CD4-positive, alpha-beta memory T cell (primary cell): Measurements from ENCODE around the gene LRIT3. TPM values are rescaled to one million over a fixed set of nuclear protein-coding genes. Genes with fewer than 3 reads are reported as not detected.

Experiments used
- CTCF ChIA-PET: fragments of 350-600 bp; sonication (Branson Sonifier 250); formaldehyde crosslinking; loops from one replicate; lab custom pipeline; 2021; ENCODE audit warnings: inconsistent platforms; ENCODE audit not compliant: partially characterized antibody; lab: Charles Lee
- POLR2A ChIA-PET: fragments of 350-600 bp; sonication (Branson Sonifier 250); formaldehyde crosslinking; loops from one replicate; lab custom pipeline; 2021; ENCODE audit not compliant: partially characterized antibody; lab: Charles Lee
- DNase-seq, 5 donors: peaks; one replicate each; pipeline versions ENCODE4 v3.0.0 to v3.0.0-alpha.2; 2020 to 2022; ENCODE audit warnings: mixed read lengths in 1 of 5
- H3K27ac ChIP-seq: one replicate; pipeline ENCODE4 v1.7.0; 2013; ENCODE audit warnings: low read depth, low read length
- H3K27me3 ChIP-seq: 2 replicates; pipeline ENCODE4 v1.7.0; 2013; ENCODE audit warnings: mild to moderate bottlenecking, low read length, moderate library complexity; ENCODE audit not compliant: insufficient read depth
- H3K36me3 ChIP-seq: 2 replicates; pipeline ENCODE4 v1.7.0; 2013; ENCODE audit warnings: mild to moderate bottlenecking, low read length, moderate library complexity; ENCODE audit not compliant: insufficient read depth
- H3K4me1 ChIP-seq: 2 replicates; pipeline ENCODE4 v1.7.0; 2013; ENCODE audit warnings: mild to moderate bottlenecking, low read length, moderate library complexity; ENCODE audit not compliant: insufficient read depth
- H3K4me3 ChIP-seq, 2 donors: one replicate each; pipeline ENCODE4 v1.7.0; 2013; ENCODE audit warnings: low read length in 2 of 2, mild to moderate bottlenecking in 1 of 2
- H3K9me3 ChIP-seq, 2 donors: one replicate each; pipeline ENCODE4 v1.7.0; 2013; ENCODE audit warnings: low read length in 2 of 2, control low read depth in 1 of 2; ENCODE audit not compliant: control insufficient read depth in 1 of 2
- H3K27ac Mint-ChIP-seq, 7 donors: one replicate each; pipeline ENCODE4 v1.8.0; 2020 to 2021; ENCODE audit warnings: mixed read lengths in 7 of 7, mild to moderate bottlenecking in 6 of 7, inconsistent platforms in 3 of 7, moderate library complexity in 3 of 7
- H3K27me3 Mint-ChIP-seq, 2 donors: one replicate each; pipeline ENCODE4 v1.8.0; 2020 to 2021; ENCODE audit warnings: mixed read lengths in 2 of 2
- H3K36me3 Mint-ChIP-seq, 2 donors: one replicate each; pipeline ENCODE4 v1.8.0; 2020 to 2021; ENCODE audit warnings: mixed read lengths in 2 of 2, inconsistent platforms in 1 of 2, mild to moderate bottlenecking in 1 of 2
- H3K4me1 Mint-ChIP-seq, 4 donors: one replicate each; pipeline ENCODE4 v1.8.0; 2020 to 2021; ENCODE audit warnings: mixed read lengths in 4 of 4, mild to moderate bottlenecking in 1 of 4
- H3K4me3 Mint-ChIP-seq, 8 donors: one replicate each; pipeline ENCODE4 v1.8.0; 2020 to 2021; ENCODE audit warnings: mixed read lengths in 8 of 8, mild to moderate bottlenecking in 7 of 8, moderate library complexity in 6 of 8, inconsistent platforms in 3 of 8
- H3K9me3 Mint-ChIP-seq, 8 donors: one replicate each; pipeline ENCODE4 v1.8.0; 2020 to 2021; ENCODE audit warnings: mixed read lengths in 8 of 8, mild to moderate bottlenecking in 5 of 8, inconsistent platforms in 3 of 8, moderate library complexity in 1 of 8
- intact Hi-C: fragments of 100-400 bp; cut with micrococcal nuclease; formaldehyde crosslinking; loops from one replicate; pipeline ENCODE4 v1.15.1; 2023
- polyA plus RNA-seq, 2 donors: library from polyadenylated mRNA; unstranded; fragments of 300-500 nt; fragmentation: Illumina TruSeq; gene quantifications; one replicate each; pipeline ENCODE4 v1.2.3, GENCODE V29; 2021
- total RNA-seq, 2 experiments: library from RNA; stranded (reverse); gene quantifications; one replicate each; pipeline ENCODE4 v1.2.3, GENCODE V29; 2021

The LRIT3 gene
- total and polyA plus RNA-seq, 4 experiments from 2014 or later, result 0.26 to 0.33 TPM; not detected in 2

DNA sequence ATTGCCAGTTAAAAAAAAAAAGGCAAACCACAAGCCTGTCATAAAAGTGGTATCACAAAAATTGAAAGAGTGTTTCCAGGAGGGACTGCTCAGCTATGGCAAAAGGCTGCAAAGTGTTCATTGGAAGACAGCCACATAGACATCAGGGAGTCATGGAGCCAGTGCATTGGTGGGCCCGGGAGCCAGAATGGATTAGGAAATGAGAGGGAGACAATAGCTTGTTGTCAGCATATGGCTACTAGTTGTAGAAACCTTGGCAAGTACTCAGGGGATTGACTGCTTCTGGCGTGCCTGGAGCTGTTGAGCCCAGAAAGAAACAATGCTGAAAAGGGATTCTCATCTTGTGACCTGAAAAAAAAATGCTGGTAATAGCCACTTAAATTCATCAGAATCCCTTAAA lies 27.3 kb upstream of the LRIT3 start:
- H3K4me1 ChIP-seq, result peaks cover 14% of the 10 kb centered on the region
- H3K9me3 ChIP-seq, result no peaks in the 10 kb centered on the region
- Mint-ChIP-seq H3K4me1 (peaks cover 24 to 36% (median 32%) of the 10 kb centered on the region in 4 donors), H3K27ac (peak overlapping the region in 4 of 7 donors; percentile 38 to 77 (median 40)), H3K9me3 (no peaks in the 10 kb centered on the region), H3K27me3 (no peaks in the 10 kb centered on the region), H3K4me3 (no peak overlapping the region), H3K36me3 (peaks cover 38 to 75% of the 10 kb centered on the region in 2 donors)
- ChIA-PET POLR2A (interaction anchor here (0.6 kb wide), 1 partner anchor 58 kb away, joined by 3 read pairs; no protein-coding TSS in a partner anchor), CTCF (interaction anchor here (0.5 to 1.2 kb wide), 2 partner anchors 14 to 388 kb away, joined by 3 to 4 read pairs; no protein-coding TSS in a partner anchor)
- H3K36me3 ChIP-seq, result peaks cover 45% of the 10 kb centered on the region
- H3K27me3 ChIP-seq, result no peaks in the 10 kb centered on the region
- H3K4me3 ChIP-seq, result no peak overlapping the region
- intact Hi-C loops, result loop anchor here (10.0 kb wide), 2 partner anchors 154 to 316 kb away; no protein-coding TSS in a partner anchor
- H3K27ac ChIP-seq, result no peak overlapping the region
- no peak for DNase-seq

DNA sequence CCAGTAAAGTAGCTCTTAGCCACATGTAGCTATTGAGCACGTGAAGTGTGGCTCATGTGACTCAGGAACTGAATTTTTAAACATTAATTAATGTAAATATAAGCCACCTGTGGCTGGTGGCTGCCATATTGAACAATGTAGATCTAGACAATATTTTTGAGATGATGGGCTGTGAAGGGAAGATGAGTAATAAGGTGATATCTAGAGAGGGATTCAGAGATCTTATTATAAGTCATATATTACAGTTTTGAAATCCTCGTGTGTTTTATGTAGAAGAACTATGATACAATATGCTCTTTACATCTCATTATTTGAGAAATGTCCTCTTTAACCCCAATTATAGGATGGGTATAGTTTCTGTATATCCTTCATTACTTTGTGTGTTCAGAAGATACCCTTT lies 26.7 kb upstream of the LRIT3 start:
- ChIA-PET POLR2A (no interaction called here), CTCF (interaction anchor here (0.5 to 1.2 kb wide), 2 partner anchors 13 to 388 kb away, joined by 3 to 4 read pairs; no protein-coding TSS in a partner anchor)
- H3K9me3 Mint-ChIP-seq, result no peaks in the 10 kb centered on the region

DNA sequence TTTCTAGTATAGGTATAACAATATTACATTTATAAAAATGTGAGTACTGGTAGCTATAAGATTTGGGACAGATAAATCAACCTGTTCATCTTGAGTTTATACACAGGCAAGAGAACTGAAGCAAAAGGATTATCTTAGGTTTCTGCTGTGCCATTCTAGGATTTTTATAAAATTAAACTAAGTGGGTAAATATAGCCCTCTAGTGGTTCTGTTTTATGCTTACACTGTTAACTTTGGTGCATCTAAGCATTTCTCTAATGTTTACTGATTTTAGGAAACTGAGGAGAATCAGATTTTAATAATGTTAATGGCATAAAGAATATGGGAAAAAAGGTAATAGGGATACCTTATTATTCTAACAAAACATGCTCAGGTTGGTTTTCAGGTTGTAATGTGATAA lies 21.2 kb upstream of the LRIT3 start:
- H3K27me3 Mint-ChIP-seq, result no peaks in the 10 kb centered on the region
- POLR2A ChIA-PET, result no interaction called here
- CTCF ChIA-PET, result interaction anchor here (0.7 to 4.8 kb wide), 10 partner anchors 12 to 407 kb away, joined by 3 to 61 read pairs (median 4); partner anchors contain the start of gene SEC24B
- H3K36me3 Mint-ChIP-seq, result peaks cover 18 to 30% of the 10 kb centered on the region in 2 donors
- H3K4me3 ChIP-seq, result no peak overlapping the region
- peaks cover 0 to 4% (median under 1%) of the 10 kb centered on the region in 4 donors for H3K4me1 Mint-ChIP-seq
- no peaks in the 10 kb centered on the region for H3K27me3 ChIP-seq
- intact Hi-C loops, result loop anchor here (1.0 to 10.0 kb wide), 6 partner anchors 123 to 404 kb away; partner anchors contain the start of genes CASP6 and SEC24B
- H3K27ac ChIP-seq, result no peak overlapping the region
- DNase-seq, result peak in 3 of 5 donors; percentile 23 to 37 (median 27)
- no peaks in the 10 kb centered on the region for H3K9me3 Mint-ChIP-seq
- no peak overlapping the region for H3K27ac Mint-ChIP-seq
- H3K9me3 ChIP-seq, result no peaks in the 10 kb centered on the region
- no peaks in the 10 kb centered on the region for H3K4me1 ChIP-seq
- H3K4me3 Mint-ChIP-seq, result no peak overlapping the region
- peaks cover 17% of the 10 kb centered on the region for H3K36me3 ChIP-seq

More for the DNA sequence above, 26.7 kb upstream of the LRIT3 start:
- Mint-ChIP-seq H3K27ac (peak overlapping the region in 5 of 7 donors; percentile 29 to 89 (median 42)), H3K4me3 (no peak overlapping the region), H3K27me3 (no peaks in the 10 kb centered on the region), H3K4me1 (peaks cover 20 to 30% (median 26%) of the 10 kb centered on the region in 4 donors), H3K36me3 (peaks cover 38 to 71% of the 10 kb centered on the region in 2 donors)
- DNase-seq, result no peak
- H3K27me3 ChIP-seq, result no peaks in the 10 kb centered on the region
- peaks cover 45% of the 10 kb centered on the region for H3K36me3 ChIP-seq
- H3K4me3 ChIP-seq, result no peak overlapping the region
- peaks cover 10% of the 10 kb centered on the region for H3K4me1 ChIP-seq
- H3K9me3 ChIP-seq, result no peaks in the 10 kb centered on the region
- intact Hi-C loops, result loop anchor here (10.0 kb wide), 2 partner anchors 154 to 316 kb away; no protein-coding TSS in a partner anchor
- H3K27ac ChIP-seq, result no peak overlapping the region

DNA sequence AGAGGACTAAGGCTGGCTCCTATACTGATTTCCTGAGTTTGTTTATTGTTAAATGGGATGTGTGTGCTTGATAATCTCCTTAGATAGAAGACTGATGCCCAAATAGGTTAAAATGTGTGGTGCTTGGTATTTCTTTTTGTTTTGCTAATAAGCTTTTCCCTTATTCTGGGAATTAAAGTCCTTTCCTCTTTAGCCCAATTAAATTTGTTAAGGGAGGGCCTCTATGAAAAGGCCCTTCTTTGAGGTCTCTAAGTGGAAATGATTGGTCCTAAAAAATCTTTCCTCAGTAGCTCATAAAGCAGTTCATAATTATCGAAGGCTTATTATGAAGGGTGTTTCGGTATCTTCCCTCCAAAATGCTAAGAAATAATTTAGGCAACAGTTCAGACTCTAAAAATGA lies 20.2 kb upstream of the LRIT3 start, which contains the start of gene RRH:
TSS of gene RRH (plus strand) at position 301 of the 400 bp plus-strand sequence. CDS start at position 357, 56 bp downstream.
- Histone ChIP-seq H3K9me3 (no peaks in the 10 kb centered on the region), H3K4me1 (no peaks in the 10 kb centered on the region), H3K36me3 (peaks cover 11% of the 10 kb centered on the region), H3K4me3 (no peak within 1 kb of the TSS), H3K27me3 (no peaks in the 10 kb centered on the region), H3K27ac (no peak within 1 kb of the TSS)
- Mint-ChIP-seq H3K4me1 (peaks cover 0 to 4% (median 0%) of the 10 kb centered on the region in 4 donors), H3K9me3 (no peaks in the 10 kb centered on the region), H3K36me3 (peaks cover 18 to 23% of the 10 kb centered on the region in 2 donors), H3K27ac (peak within 1 kb of the TSS in 1 of 7 donors; percentile 10), H3K4me3 (no peak within 1 kb of the TSS), H3K27me3 (no peaks in the 10 kb centered on the region)
- POLR2A ChIA-PET, result no interaction called here
- no peak for DNase-seq
- intact Hi-C loops, result loop anchor here (10.0 kb wide), 2 partner anchors 147 to 323 kb away; no protein-coding TSS in a partner anchor
- CTCF ChIA-PET, result interaction anchor here (1.2 to 4.8 kb wide), 6 partner anchors 127 to 408 kb away, joined by 3 to 61 read pairs (median 11); partner anchors contain the start of gene SEC24B

DNA sequence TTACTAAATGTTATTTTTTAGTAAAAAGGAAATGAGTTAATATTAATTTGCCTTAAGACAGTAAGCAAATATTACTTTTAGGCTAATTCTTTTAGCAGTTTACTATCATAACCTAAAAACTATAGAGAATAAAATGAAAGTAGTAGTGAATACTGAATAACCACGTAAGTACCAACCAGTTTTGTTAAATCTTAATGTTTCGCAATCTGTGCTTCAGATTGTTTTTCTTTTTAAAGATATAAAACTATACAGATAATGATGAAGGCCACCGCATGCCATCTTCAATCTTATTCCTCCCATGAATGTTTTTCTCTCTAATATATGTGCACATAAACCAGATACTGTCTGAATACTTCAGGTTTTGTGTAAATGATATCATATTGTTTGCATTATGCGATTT lies 14.2 kb upstream of the LRIT3 start:
- H3K36me3 Mint-ChIP-seq, result peaks cover 1 to 20% of the 10 kb centered on the region in 2 donors

DNA sequence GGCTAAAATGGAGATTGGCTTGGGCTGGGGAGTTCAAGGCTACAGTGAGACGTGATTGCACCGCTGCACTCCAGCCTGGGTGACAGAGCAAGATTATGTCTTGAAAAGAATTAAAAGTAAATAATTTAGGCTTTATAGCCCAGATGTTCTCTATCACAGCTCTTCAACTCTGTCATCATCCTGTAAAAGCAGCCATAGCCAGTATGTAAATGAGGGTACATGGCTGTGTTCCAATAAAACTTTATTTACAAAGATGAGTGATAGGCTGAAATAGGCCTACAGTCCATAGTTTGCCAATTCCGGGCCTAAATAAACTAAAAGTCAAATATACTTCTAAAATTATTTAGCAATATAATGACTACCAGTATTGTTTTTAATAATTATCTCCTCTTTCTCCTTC lies 10.9 kb upstream of the LRIT3 start:
- CTCF ChIA-PET, result no interaction called here

More for the DNA sequence above, 14.2 kb upstream of the LRIT3 start:
- Mint-ChIP-seq H3K9me3 (no peaks in the 10 kb centered on the region), H3K4me3 (no peak overlapping the region), H3K27me3 (no peaks in the 10 kb centered on the region), H3K4me1 (no peaks in the 10 kb centered on the region), H3K27ac (no peak overlapping the region)
- H3K27ac ChIP-seq, result no peak overlapping the region
- POLR2A ChIA-PET, result no interaction called here
- intact Hi-C loops, result no loop called here
- H3K27me3 ChIP-seq, result no peaks in the 10 kb centered on the region
- H3K9me3 ChIP-seq, result no peaks in the 10 kb centered on the region
- no peaks in the 10 kb centered on the region for H3K36me3 ChIP-seq
- CTCF ChIA-PET, result no interaction called here
- no peak for DNase-seq
- H3K4me1 ChIP-seq, result no peaks in the 10 kb centered on the region
- no peak overlapping the region for H3K4me3 ChIP-seq

DNA sequence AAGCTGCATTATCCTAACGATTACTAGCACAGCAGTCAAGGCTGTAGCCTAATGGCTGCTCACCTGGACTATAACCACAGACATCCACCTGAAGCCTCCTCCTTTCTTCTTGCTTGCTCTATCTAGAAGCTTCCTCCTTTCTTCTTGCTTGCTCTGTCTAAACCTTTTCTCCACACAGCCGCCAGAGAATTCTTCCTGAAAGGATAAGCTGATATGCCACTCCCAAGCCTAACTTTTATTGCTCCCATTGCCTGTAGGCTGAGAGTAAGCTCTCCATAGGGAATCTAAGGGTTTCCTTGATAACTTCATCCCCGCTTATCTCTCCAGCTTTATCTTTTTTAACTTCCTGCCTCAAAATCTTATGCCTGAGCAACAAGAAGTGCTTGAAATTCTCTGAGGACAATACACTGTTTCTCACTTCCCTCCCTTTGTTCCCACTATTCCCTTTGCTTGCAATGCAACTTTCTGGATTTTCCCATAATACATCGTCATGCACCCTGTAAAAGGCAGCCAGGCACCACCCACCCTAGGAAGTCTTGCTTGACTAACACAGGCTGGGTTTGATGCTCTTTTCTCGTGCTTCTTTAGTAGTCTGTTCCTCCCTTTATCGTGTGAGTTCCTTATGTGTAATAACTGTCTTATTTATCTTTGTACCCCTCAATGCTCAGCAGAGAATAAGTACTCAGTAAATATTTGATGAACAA lies 1.4 kb upstream of the LRIT3 start:
- H3K4me3 ChIP-seq, result no peak overlapping the region
- H3K4me1 Mint-ChIP-seq, result no peaks in the 10 kb centered on the region
- no peaks in the 10 kb centered on the region for H3K27me3 ChIP-seq
- ChIA-PET CTCF (no interaction called here), POLR2A (no interaction called here)
- H3K36me3 ChIP-seq, result no peaks in the 10 kb centered on the region
- H3K9me3 Mint-ChIP-seq, result no peaks in the 10 kb centered on the region
- no peaks in the 10 kb centered on the region for H3K27me3 Mint-ChIP-seq
- no peaks in the 10 kb centered on the region for H3K4me1 ChIP-seq
- H3K9me3 ChIP-seq, result no peaks in the 10 kb centered on the region
- H3K27ac Mint-ChIP-seq, result no peak overlapping the region
- no peak for DNase-seq
- intact Hi-C loops, result no loop called here
- no peaks in the 10 kb centered on the region for H3K36me3 Mint-ChIP-seq
- no peak overlapping the region for H3K4me3 Mint-ChIP-seq
- no peak overlapping the region for H3K27ac ChIP-seq

More for the DNA sequence above, 10.9 kb upstream of the LRIT3 start:
- H3K27ac Mint-ChIP-seq, result no peak overlapping the region
- Histone ChIP-seq H3K27me3 (no peaks in the 10 kb centered on the region), H3K27ac (no peak overlapping the region), H3K4me3 (no peak overlapping the region), H3K36me3 (no peaks in the 10 kb centered on the region), H3K9me3 (no peaks in the 10 kb centered on the region), H3K4me1 (no peaks in the 10 kb centered on the region)
- POLR2A ChIA-PET, result no interaction called here
- H3K27me3 Mint-ChIP-seq, result no peaks in the 10 kb centered on the region
- H3K4me3 Mint-ChIP-seq, result no peak overlapping the region
- DNase-seq, result no peak
- H3K4me1 Mint-ChIP-seq, result no peaks in the 10 kb centered on the region
- H3K36me3 Mint-ChIP-seq, result peaks cover 5 to 28% of the 10 kb centered on the region in 2 donors
- peaks cover 0 to 3% (median 0%) of the 10 kb centered on the region in 8 donors for H3K9me3 Mint-ChIP-seq
- intact Hi-C loops, result no loop called here
